ENCODE data around the gene DLK1. TPM values are rescaled to one million over a fixed set of nuclear protein-coding genes. Genes with fewer than 3 reads are reported as not detected.

DLK1 gene
- total and polyA plus RNA-seq, 2 donors from 2014 or later, result 0.17 TPM; not detected in 1

DNA sequence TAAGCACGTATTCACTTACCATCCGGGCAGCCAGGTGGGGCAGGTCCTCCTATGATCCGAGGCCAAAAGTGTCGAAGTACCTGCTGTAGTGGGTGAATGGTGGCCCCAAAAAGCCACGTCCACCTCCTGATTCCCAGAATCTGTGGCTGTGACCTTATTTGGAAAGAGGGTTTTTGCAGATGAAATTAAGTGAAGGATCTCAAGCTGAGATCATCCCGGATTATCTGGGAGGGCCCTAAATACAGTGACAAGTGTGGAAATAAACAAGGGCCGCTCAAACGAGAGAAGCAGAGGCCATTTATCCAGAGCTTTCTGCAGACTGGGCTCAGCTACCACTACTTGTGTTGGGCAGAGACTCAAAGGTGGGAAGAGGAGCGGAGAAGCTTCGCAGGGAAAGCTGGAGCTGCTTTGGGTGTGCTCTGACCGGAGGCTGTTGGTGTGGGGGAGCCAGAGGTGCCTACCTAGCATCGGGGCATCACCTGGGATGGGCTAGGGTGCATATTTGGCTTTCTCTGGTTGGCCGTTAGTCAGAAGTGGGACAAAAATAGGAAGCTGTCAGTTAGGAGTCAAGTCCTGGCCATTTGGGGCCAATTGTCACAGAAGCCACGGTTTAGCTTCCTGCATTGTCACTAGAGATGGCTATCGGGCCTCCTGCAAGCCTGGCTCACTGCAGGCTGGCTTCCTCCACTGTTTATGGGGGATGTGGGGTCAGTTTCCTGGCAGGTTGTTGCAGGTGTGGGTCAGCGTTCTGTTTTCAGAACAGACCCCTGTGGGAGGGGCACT, 27.8 kb upstream of the DLK1 start:
- intact Hi-C loops (cut with DNase I), result no loop called here
- TF ChIP-seq, protein P1, sequence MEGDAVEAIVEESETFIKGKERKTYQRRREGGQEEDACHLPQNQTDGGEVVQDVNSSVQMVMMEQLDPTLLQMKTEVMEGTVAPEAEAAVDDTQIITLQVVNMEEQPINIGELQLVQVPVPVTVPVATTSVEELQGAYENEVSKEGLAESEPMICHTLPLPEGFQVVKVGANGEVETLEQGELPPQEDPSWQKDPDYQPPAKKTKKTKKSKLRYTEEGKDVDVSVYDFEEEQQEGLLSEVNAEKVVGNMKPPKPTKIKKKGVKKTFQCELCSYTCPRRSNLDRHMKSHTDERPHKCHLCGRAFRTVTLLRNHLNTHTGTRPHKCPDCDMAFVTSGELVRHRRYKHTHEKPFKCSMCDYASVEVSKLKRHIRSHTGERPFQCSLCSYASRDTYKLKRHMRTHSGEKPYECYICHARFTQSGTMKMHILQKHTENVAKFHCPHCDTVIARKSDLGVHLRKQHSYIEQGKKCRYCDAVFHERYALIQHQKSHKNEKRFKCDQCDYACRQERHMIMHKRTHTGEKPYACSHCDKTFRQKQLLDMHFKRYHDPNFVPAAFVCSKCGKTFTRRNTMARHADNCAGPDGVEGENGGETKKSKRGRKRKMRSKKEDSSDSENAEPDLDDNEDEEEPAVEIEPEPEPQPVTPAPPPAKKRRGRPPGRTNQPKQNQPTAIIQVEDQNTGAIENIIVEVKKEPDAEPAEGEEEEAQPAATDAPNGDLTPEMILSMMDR (IDR thresholded peaks at IDR 0.05; ENCODE audit: borderline replicate concordance, extremely low read depth, insufficient read depth), result no peak
- FAIRE-seq, result no peak
- Histone ChIP-seq H3K27me3 (ENCODE audit: control insufficient read depth, insufficient read depth, low read length) (no peaks in the 10 kb centered on the region), H3K27ac (ENCODE audit: low read depth in 2 of 2, low read length in 2 of 2) (no peak overlapping the region), H3K4me3 (ENCODE audit: low read length in 3 of 3) (no peak overlapping the region), H3K36me3 (ENCODE audit: control insufficient read depth in 2 of 3, insufficient read depth in 3 of 3, low read length in 3 of 3) (no peaks in the 10 kb centered on the region), H3K9ac (ENCODE audit: low read length in 3 of 3) (no peak overlapping the region), H3K9me3 (ENCODE audit: control insufficient read depth in 2 of 3, insufficient read depth in 1 of 3, low read length in 3 of 3) (no peaks in the 10 kb centered on the region), H3K4me1 (ENCODE audit: control insufficient read depth in 2 of 3, insufficient read depth in 2 of 3, low read depth in 1 of 3, low read length in 3 of 3) (no peaks in the 10 kb centered on the region)
- DNase-seq, result no peak

DNA sequence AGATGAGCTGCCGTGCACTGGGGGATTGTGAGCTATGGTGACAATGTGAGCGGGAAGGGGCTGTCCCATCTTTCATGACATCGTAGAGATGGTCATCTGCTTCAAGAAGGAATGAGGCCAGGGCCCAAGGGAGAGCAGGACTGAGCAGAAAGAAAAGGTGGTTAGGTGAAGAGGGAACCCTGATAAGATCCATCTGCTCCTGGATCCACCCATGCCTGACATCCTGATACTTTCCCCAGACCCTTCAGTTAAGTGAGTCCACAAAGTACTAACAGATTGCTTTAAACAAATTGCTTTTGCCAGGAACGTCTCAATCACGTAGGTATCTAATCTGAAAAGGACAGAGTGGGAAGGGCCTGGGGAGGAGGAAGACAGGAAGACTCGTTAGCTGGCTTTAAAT, 25.4 kb upstream of the DLK1 start:
- TF ChIP-seq, protein P1 (IDR thresholded peaks at IDR 0.05; ENCODE audit: borderline replicate concordance, extremely low read depth, insufficient read depth), result no peak
- no peak for FAIRE-seq

DNA sequence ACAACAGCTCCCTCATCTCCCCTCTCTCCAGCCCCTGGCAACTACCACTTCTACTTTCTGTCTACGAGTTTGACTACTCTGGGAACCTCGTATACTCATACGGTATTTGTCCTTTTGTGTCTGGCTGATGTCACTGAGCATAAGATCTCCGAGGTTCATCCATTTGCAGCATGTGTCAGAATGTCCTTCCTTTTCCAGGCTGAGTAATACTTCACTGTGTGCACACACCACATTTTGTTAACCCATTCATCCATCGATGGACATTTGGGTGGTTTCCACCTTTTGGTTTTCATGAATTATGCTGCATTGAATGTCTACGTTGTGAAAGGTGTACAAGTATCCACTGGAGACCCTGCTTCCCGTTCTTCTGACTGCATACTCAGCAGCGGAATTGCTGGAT, 24.1 kb upstream of the DLK1 start:
- TF ChIP-seq, protein P1 (IDR thresholded peaks at IDR 0.05; ENCODE audit: borderline replicate concordance, extremely low read depth, insufficient read depth), result no peak
- no peaks in the 10 kb centered on the region for H3K4me1 ChIP-seq (ENCODE audit: control insufficient read depth in 2 of 3, insufficient read depth in 2 of 3, low read depth in 1 of 3, low read length in 3 of 3)
- intact Hi-C loops (cut with DNase I), result no loop called here
- DNase-seq (no peak), FAIRE-seq (no peak)
- no peak overlapping the region for H3K27ac ChIP-seq (ENCODE audit: low read depth in 2 of 2, low read length in 2 of 2)
- H3K9me3 ChIP-seq (ENCODE audit: control insufficient read depth in 2 of 3, insufficient read depth in 1 of 3, low read length in 3 of 3), result peaks cover 0 to 1% (median 0%) of the 10 kb centered on the region in 3 donors
- H3K36me3 ChIP-seq (ENCODE audit: control insufficient read depth in 2 of 3, insufficient read depth in 3 of 3, low read length in 3 of 3), result no peaks in the 10 kb centered on the region
- H3K4me3 ChIP-seq (ENCODE audit: low read length in 3 of 3), result no peak overlapping the region
- no peaks in the 10 kb centered on the region for H3K27me3 ChIP-seq (ENCODE audit: control insufficient read depth, insufficient read depth, low read length)
- H3K9ac ChIP-seq (ENCODE audit: low read length in 3 of 3), result no peak overlapping the region

More for the DNA sequence above, 25.4 kb upstream of the DLK1 start:
- Histone ChIP-seq H3K4me1 (ENCODE audit: control insufficient read depth in 2 of 3, insufficient read depth in 2 of 3, low read depth in 1 of 3, low read length in 3 of 3) (no peaks in the 10 kb centered on the region), H3K27me3 (ENCODE audit: control insufficient read depth, insufficient read depth, low read length) (no peaks in the 10 kb centered on the region), H3K9me3 (ENCODE audit: control insufficient read depth in 2 of 3, insufficient read depth in 1 of 3, low read length in 3 of 3) (no peaks in the 10 kb centered on the region), H3K9ac (ENCODE audit: low read length in 3 of 3) (no peak overlapping the region), H3K36me3 (ENCODE audit: control insufficient read depth in 2 of 3, insufficient read depth in 3 of 3, low read length in 3 of 3) (no peaks in the 10 kb centered on the region), H3K4me3 (ENCODE audit: low read length in 3 of 3) (no peak overlapping the region), H3K27ac (ENCODE audit: low read depth in 2 of 2, low read length in 2 of 2) (no peak overlapping the region)
- intact Hi-C loops (cut with DNase I), result no loop called here
- no peak for DNase-seq

Data from kidney (tissue), 14 donors.